Kidney glomerular epithelial cell (primary cell): ENCODE measurements around the gene FOXP4.

ENCODE experiments used
- DNase-seq: peaks from one replicate; lab custom pipeline; 2025; lab: John Stamatoyannopoulos, UW

FOXP4 gene, protein sequence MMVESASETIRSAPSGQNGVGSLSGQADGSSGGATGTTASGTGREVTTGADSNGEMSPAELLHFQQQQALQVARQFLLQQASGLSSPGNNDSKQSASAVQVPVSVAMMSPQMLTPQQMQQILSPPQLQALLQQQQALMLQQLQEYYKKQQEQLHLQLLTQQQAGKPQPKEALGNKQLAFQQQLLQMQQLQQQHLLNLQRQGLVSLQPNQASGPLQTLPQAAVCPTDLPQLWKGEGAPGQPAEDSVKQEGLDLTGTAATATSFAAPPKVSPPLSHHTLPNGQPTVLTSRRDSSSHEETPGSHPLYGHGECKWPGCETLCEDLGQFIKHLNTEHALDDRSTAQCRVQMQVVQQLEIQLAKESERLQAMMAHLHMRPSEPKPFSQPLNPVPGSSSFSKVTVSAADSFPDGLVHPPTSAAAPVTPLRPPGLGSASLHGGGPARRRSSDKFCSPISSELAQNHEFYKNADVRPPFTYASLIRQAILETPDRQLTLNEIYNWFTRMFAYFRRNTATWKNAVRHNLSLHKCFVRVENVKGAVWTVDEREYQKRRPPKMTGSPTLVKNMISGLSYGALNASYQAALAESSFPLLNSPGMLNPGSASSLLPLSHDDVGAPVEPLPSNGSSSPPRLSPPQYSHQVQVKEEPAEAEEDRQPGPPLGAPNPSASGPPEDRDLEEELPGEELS

GRCh38 chr6:41545703-41546474, at the start of gene FOXP4:
Gene FOXP4, plus strand, starts transcription at chr6:41546381. Its CDS starts 19,380 bp downstream, at chr6:41565761.
- peak; percentile 90 for DNase-seq

GRCh38 chr6:41497573-41497972, 48.6 kb upstream of the FOXP4 start:
- DNase-seq, result no peak

DNA sequence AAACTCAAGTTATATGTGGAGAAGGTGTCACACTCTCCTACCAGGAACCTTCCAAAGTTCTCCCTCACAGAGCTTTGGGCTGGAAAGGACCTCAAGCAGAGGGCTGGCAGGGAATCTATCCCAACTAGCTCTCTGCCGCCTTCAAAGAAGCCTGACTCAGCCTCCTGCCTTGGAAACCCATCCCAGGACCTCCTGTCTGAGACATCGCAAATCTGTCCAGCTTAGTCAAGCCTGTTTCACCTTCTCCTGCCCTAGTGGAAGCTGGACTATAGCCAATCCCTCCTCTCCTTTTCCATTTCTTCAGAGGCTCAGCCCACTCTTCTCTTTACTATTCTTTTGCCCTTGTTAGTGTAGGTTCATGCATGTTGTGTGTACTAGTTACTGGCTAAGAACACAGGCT, 48.2 kb upstream of the FOXP4 start:
- peak; percentile 52 for DNase-seq

DNA sequence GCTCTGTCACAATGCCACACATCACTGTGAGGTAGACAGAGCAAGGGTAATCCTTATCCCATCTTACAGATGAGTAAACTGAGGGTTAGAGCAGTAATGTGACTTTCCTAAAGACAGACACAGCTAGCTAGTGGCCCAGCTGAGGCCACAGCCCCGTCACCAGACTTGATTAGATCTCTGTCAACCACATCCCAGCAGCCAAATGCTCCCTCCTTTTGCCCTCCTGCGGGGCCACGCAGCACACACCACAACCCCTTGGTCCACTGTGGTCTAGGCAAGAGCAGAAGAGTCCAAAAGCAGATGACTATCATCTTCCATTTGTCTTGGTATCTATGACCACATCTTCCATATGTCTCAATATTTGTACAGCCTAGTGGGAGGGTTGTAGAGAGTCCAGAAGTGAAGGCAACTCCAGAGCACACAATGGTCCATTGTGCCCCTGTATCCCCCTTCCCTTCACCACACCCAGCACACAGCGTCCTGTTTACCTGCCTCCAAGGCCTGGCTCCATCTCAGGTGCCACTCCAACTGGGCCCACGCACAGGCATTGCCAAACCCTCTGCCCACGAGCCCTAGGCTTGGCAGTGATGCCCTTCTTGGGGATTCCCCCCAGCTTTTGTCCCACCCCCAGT, 47.1 kb upstream of the FOXP4 start:
- DNase-seq, result no peak

GRCh38 chr6:41500561-41500960, 45.6 kb upstream of the FOXP4 start:
- no peak for DNase-seq

GRCh38 chr6:41502566-41502916, 43.6 kb upstream of the FOXP4 start:
- DNase-seq, result peak; percentile 11

GRCh38 chr6:41502917-41503671, 43.1 kb upstream of the FOXP4 start:
- DNase-seq, result no peak

DNA sequence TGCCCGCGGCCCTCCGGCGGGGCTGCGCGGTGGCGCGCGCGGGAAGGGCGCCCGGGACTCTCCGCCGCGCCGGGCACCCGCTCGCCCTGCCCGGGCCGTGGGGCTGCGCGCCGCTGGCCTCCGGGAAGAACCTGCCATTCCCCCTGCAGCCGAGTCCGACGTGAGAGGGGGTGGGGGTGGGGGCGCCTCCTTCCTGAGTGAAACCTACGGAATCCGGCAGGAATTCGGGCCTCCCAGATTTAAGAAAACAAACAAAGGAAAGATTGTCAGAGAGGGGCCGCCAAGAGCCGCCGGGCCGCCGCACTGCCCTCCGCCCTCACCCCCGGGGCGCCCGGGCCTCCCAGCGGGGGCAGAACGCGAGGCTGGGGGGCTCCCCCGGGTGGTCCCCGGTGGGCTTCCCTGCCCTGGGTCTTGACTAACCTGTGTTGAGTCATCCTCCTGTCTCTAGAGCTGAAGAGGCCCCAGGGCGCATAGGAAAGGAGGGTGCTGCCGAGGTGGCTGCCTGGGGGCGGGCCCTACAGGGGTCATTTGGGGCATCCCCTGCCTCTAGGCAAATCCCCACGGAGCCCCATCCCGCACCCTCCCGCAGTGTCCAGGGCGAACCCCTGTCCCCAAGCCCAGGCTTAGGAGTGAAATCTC, 42.2 kb upstream of the FOXP4 start:
- DNase-seq, result peak; percentile 16

DNA sequence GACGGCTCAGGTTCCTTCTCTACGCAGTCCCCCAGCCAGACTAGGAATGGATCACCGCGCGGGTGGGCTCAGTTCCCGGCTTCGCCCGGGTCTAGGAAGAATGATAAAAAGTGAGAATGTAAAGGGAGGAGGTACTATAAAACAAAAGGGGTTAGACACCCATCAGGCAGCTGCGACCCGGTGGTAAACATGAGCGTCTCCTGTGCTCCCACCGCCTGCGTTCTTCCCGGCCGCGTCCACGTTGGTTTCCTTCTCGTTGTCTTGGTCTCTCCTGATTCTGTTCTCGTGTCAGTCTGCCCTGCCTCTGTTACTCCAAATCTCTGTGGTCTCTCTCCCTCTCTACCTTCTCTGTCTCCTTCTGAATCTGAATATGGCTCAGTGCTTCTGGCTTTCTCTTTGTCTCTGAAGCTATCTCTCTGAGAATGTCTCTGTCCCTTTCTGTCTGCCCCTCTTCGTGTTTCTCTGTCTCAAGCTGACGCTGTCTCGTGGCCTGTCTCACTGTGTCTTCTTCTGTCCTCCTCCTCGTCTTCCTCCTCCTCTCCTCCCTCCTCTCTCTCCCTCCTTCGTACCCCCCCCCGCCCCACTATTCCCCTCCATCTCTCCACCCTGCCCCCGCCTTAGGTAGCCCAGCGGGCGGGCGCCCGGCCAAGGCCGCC, 41.6 kb upstream of the FOXP4 start:
- peak; percentile 16 for DNase-seq

DNA sequence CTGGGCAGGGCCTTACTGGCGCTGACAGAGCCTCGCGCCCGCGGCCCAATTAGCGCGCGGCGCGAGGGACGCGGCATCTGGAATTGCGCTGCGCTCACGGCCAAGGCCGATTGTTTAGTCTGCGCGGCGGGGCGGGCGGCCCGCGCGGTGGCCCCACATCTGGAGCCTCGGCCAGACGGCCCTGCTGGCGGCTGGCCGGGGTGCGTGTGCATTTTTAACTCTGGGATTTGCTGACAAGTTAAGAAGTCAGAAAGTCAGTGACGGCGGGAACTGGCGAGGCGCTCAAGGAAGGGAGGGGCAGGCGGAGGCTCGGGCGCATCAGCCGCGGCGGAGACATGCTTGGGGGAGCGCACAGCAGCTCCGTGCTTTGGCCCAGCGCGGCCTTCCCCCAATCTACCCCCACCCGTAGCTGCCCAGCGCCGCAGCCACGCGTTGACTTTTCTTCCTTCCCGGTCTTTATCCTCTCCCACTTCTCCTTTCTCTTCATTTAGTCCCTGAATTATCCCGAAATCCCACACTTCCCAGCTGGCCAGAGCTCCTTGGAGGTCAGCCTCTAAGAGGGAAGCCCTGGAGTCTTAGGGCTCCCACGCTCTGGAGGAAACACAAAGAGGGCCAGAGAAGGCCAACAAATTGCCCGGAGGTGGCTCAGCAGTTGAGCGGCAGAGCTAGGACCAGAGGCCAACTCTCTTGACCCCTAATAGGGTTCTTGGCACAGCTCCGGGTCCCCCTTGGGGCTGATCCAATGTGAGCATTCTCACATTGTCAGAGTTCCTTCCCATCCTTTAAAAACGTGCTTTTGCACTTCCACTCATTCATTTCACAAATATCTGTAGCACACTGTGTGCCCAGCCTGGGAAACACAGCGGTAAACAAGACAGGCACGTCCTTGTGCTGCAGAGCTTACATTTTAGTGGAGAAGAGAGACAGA, 40.8 kb upstream of the FOXP4 start:
- DNase-seq, result peak; percentile 63

- DNase-seq, result no peak
These were observed 37.7 kb upstream of the FOXP4 start for GRCh38 chr6:41508479-41508878.

DNA sequence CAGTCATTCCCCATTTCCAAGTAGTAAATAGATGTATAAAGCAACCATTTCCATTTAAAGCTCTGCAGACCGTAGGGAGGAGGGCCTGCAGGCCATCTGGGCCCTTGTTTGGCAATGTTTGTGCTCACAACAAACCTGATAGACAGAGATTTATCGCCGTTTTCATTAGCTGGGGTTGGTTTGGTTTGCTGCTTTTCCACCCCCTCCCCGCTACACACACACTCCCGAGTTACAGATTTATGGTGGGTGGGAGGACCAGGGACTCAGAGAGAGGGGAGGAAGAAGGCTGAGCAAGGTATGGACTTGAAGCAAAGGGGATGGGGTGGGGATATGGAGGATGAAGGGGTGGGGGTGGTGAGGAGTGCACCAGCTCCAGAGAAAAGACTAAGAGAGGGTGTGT, 36.6 kb upstream of the FOXP4 start:
- no peak for DNase-seq

DNA sequence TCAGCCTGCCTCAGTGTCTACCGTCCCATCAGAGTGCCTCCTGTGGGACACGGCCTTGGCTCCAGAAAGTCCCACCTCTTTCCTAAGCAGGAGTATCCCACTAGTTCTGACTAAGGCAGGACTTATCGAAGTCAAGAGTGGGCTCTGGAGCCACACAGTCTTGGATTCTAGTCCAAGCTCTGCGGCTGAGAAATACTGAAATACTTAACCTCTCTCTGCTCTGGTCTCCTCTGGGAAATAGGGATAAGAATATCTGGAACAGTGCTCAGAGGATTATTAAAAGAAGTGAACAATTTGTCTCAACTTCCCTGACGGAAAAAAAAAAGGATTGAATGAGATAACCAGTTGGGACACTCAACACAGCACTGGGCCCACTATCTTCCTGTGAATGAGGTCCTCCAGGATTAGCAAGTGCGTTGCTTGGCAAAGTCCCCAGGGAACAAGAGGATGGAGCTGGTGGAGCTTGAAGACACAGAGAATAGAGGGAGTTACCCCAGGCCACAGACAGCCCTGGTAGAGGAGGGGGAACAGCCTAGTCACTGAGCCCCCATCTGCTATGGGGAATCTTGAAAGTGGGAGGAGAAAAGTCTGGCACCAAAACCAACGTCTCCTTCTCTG, 34.6 kb upstream of the FOXP4 start:
- no peak for DNase-seq

GRCh38 chr6:41512146-41512701, 34.0 kb upstream of the FOXP4 start:
- no peak for DNase-seq

DNA sequence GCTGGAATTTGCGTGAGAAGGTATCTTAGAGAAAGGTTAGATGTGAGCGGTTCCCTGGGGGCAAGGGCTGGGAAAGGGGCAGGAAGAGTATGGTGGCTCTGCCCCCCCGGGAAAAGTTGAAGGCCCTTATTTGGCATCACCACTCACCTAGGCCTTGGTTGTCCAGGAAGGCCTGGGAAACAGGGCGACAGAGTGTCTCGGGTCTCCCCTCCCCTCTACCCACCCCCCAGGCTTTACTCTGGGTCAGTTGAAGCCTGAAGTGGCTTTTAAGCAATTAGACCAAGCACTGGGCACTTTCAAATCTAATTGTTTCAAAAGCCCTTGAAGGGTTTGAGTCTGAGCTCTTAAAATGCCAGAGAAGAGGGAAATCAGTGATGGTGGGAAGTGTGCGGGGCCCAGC, 30.2 kb upstream of the FOXP4 start:
- no peak for DNase-seq

DNA sequence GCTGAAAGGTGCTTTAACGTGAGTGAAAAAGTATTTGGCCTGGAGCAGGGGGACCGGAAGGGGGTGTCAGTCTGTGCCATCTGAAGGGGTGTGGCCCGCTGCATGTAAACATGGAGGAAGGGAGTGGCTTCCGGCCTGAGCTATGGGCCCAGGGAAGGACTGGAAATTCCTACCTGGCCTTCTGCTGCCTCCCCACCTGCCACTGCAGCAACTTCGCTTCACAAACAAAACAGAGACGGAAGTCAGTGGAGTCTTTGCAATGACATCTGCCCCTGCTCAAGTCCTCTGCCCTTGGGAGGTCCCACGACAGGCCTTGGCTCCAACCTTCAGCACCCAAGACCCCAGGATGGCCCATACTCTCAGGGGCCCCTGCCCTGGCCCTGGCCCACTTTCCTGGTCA, 28.1 kb upstream of the FOXP4 start:
- DNase-seq, result no peak

DNA sequence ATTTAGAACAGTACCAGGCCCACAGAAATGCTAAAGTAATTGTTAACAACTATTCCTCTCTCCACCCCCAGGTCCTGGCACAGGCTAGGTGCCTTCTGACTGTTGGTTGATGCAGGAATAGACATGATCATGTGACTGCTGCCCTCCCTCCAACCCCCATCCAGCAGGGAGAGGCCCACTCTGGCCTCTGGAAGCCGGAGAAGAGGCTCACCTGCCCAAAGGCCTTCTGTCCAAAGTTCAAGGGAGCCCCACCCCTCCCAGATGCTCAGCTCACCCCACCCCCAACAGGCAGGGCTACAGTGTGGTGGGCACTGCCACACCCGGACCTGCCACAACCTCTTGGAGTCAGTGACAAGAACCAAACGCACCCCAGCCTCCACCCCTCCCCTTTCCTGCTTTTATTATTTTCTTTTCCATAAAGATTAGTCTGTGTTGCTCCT, 26.9 kb upstream of the FOXP4 start:
- DNase-seq, result no peak
